Measurements from ENCODE around the gene SF1. TPM values are rescaled to one million over a fixed set of nuclear protein-coding genes. Genes with fewer than 3 reads are reported as not detected.

SF1 gene
- total and polyA plus RNA-seq, 2 experiments from 2014 or later: 138 to 163 TPM

GRCh38 chr11:64804346-64805210 lies 26.2 kb upstream of the SF1 start:
- Histone ChIP-seq H3K4me2 (peak overlapping the region; percentile 96), H3K9me3 (ENCODE audit: low read depth) (no peaks in the 10 kb centered on the region), H3K27me3 (no peaks in the 10 kb centered on the region), H3K27ac (peak overlapping the region; percentile 98), H3K9me2 (replicated peaks; ENCODE audit: insufficient read depth) (no peaks in the 10 kb centered on the region), H4K20me1 (ENCODE audit: insufficient read depth, poor library complexity, severe bottlenecking) (no peaks in the 10 kb centered on the region), H3K36me3 (replicated peaks; ENCODE audit: insufficient read depth, low read depth) (no peaks in the 10 kb centered on the region), H3K4me3 (no peak overlapping the region), H2AFZ (no peak overlapping the region), H3K4me1 (ENCODE audit: insufficient read depth) (peaks cover 24% of the 10 kb centered on the region), H3K79me2 (peaks cover 15% of the 10 kb centered on the region)
- WGBS (ENCODE audit: low lambda C conversion rate, missing lambda C conversion rate): 97% methylated on average over 30 of the region's 41 CpGs
- TF ChIP-seq EZH2 (IDR thresholded peaks at IDR 0.05; ENCODE audit: borderline replicate concordance) (no peak), EZH2phosphoT487 (IDR thresholded peaks at IDR 0.05; ENCODE audit: low read depth, severe bottlenecking, unreplicated experiment) (no peak), CTCF (IDR thresholded peaks at IDR 0.05; ENCODE audit: poor library complexity) (no peak)
- DNase-seq (ENCODE audit: low spot score): no peak

GRCh38 chr11:64803846-64804345 lies 25.6 kb upstream of the SF1 start:
- Histone ChIP-seq H3K4me2 (peak overlapping the region; percentile 96), H3K36me3 (replicated peaks; ENCODE audit: insufficient read depth, low read depth) (no peaks in the 10 kb centered on the region), H3K9me2 (replicated peaks; ENCODE audit: insufficient read depth) (no peaks in the 10 kb centered on the region), H3K4me3 (peak overlapping the region; percentile 83), H3K4me1 (ENCODE audit: insufficient read depth) (peaks cover 20% of the 10 kb centered on the region), H2AFZ (peak overlapping the region; percentile 98), H3K9me3 (ENCODE audit: low read depth) (no peaks in the 10 kb centered on the region), H3K79me2 (peaks cover 8% of the 10 kb centered on the region), H3K27ac (peak overlapping the region; percentile 98), H4K20me1 (ENCODE audit: insufficient read depth, poor library complexity, severe bottlenecking) (no peaks in the 10 kb centered on the region), H3K27me3 (no peaks in the 10 kb centered on the region)
- 44% methylated on average over 15 of the region's 15 CpGs for WGBS (ENCODE audit: low lambda C conversion rate, missing lambda C conversion rate)
- no peak for TF ChIP-seq EZH2phosphoT487 (IDR thresholded peaks at IDR 0.05; ENCODE audit: low read depth, severe bottlenecking, unreplicated experiment)
- TF ChIP-seq CTCF (IDR thresholded peaks at IDR 0.05; ENCODE audit: poor library complexity): no peak
- TF ChIP-seq EZH2 (IDR thresholded peaks at IDR 0.05; ENCODE audit: borderline replicate concordance): no peak
- no peak for DNase-seq (ENCODE audit: low spot score)

- no peaks in the 10 kb centered on the region for H3K27me3 ChIP-seq
- H3K9me2 ChIP-seq (replicated peaks; ENCODE audit: insufficient read depth): no peaks in the 10 kb centered on the region
- H3K4me3 ChIP-seq: peak within 1 kb of the TSS; percentile 83
- H3K36me3 ChIP-seq (replicated peaks; ENCODE audit: insufficient read depth, low read depth): no peaks in the 10 kb centered on the region
- no peaks in the 10 kb centered on the region for H4K20me1 ChIP-seq (ENCODE audit: insufficient read depth, poor library complexity, severe bottlenecking)
- no peaks in the 10 kb centered on the region for H3K9me3 ChIP-seq (ENCODE audit: low read depth)
- H3K4me1 ChIP-seq (ENCODE audit: insufficient read depth): peaks cover 20% of the 10 kb centered on the region
- under 1% methylated on average over 18 of the region's 58 CpGs for WGBS (ENCODE audit: low lambda C conversion rate, missing lambda C conversion rate)
- peaks cover 3% of the 10 kb centered on the region for H3K79me2 ChIP-seq
- peak within 1 kb of the TSS; percentile 98 for H2AFZ ChIP-seq
- peak; percentile 97 for DNase-seq (ENCODE audit: low spot score)
- TF ChIP-seq CTCF (IDR thresholded peaks at IDR 0.05; ENCODE audit: poor library complexity): peak; percentile 28
- TF ChIP-seq EZH2 (IDR thresholded peaks at IDR 0.05; ENCODE audit: borderline replicate concordance): no peak
- peak within 1 kb of the TSS; percentile 96 for H3K4me2 ChIP-seq
- peak within 1 kb of the TSS; percentile 98 for H3K27ac ChIP-seq
Observed at GRCh38 chr11:64803158-64803845, 25.0 kb upstream of the SF1 start, which contains the start of gene MAP4K2. TSS of gene MAP4K2 (minus strand) at chr11:64803214. CDS start at chr11:64803149, 65 bp downstream.
